Measurements from ENCODE around the gene MTMR2.

MTMR2 gene
- long read RNA-seq, full-length matches to known transcripts, result 169 of 229 reads
- long read RNA-seq, partial matches to known transcripts, result 8 of 229 reads
- long read RNA-seq, other reads (novel, unspliced or antisense), result 52 of 229 reads

DNA sequence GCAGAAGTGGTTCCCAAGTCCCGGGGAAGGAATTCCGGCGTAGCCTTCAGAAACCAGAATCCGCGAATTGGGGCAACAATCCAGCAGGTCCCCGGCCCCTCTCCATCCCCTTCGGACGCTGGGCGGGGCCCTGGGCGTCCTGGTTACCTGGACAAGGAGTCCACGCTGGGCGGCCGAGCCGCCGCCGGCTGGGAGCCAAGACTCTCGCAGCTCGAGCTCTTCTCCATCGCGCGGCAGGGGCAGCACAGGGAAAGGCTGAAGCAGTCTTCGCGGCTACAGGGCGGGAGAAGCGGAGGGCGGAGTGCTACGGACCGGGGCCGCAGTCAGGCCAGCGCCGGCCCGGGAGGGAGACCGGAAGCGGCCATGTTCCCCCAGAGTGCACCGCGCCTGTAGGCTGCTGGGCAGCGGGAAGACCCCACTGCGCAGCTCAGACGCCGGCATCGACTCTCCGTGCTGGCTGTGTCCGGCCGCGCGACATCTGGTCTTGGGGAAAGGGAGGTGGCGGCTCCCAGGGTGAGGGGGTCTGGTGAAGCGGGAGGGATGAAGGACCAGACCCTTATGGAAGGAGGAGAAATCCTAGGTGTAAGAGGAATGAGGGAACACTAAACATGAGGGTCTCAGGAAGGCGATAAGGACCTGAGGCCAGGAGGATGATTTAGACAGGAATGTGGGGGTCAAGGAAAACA lies at the start of gene MTMR2:
Gene MTMR2 (minus strand): TSS at position 380 of the 686 bp plus-strand sequence. CDS start 153 bp downstream, at position 227.
- Histone ChIP-seq H3K27me3 (ENCODE audit: insufficient read depth, poor library complexity, severe bottlenecking) (no peaks in the 10 kb centered on the region), H3K27ac (replicated peaks) (peak within 1 kb of the TSS; percentile 86), H3K4me3 (replicated peaks; ENCODE audit: insufficient read depth, low read length) (peak within 1 kb of the TSS; percentile 95)
- DNase-seq (ENCODE audit: low read depth in 1 of 2, low spot score in 1 of 2), result peak; percentile 21 to 54
- TF ChIP-seq, protein P1, sequence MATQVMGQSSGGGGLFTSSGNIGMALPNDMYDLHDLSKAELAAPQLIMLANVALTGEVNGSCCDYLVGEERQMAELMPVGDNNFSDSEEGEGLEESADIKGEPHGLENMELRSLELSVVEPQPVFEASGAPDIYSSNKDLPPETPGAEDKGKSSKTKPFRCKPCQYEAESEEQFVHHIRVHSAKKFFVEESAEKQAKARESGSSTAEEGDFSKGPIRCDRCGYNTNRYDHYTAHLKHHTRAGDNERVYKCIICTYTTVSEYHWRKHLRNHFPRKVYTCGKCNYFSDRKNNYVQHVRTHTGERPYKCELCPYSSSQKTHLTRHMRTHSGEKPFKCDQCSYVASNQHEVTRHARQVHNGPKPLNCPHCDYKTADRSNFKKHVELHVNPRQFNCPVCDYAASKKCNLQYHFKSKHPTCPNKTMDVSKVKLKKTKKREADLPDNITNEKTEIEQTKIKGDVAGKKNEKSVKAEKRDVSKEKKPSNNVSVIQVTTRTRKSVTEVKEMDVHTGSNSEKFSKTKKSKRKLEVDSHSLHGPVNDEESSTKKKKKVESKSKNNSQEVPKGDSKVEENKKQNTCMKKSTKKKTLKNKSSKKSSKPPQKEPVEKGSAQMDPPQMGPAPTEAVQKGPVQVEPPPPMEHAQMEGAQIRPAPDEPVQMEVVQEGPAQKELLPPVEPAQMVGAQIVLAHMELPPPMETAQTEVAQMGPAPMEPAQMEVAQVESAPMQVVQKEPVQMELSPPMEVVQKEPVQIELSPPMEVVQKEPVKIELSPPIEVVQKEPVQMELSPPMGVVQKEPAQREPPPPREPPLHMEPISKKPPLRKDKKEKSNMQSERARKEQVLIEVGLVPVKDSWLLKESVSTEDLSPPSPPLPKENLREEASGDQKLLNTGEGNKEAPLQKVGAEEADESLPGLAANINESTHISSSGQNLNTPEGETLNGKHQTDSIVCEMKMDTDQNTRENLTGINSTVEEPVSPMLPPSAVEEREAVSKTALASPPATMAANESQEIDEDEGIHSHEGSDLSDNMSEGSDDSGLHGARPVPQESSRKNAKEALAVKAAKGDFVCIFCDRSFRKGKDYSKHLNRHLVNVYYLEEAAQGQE (IDR thresholded peaks at IDR 0.05; ENCODE audit: insufficient replicate concordance, low read depth), result peak; percentile 54
- TF ChIP-seq, protein P2, sequence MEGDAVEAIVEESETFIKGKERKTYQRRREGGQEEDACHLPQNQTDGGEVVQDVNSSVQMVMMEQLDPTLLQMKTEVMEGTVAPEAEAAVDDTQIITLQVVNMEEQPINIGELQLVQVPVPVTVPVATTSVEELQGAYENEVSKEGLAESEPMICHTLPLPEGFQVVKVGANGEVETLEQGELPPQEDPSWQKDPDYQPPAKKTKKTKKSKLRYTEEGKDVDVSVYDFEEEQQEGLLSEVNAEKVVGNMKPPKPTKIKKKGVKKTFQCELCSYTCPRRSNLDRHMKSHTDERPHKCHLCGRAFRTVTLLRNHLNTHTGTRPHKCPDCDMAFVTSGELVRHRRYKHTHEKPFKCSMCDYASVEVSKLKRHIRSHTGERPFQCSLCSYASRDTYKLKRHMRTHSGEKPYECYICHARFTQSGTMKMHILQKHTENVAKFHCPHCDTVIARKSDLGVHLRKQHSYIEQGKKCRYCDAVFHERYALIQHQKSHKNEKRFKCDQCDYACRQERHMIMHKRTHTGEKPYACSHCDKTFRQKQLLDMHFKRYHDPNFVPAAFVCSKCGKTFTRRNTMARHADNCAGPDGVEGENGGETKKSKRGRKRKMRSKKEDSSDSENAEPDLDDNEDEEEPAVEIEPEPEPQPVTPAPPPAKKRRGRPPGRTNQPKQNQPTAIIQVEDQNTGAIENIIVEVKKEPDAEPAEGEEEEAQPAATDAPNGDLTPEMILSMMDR (IDR thresholded peaks at IDR 0.05; ENCODE audit: insufficient read depth, low read length), result no peak
- TF ChIP-seq GABPA (IDR thresholded peaks at IDR 0.05; ENCODE audit: low read depth) (peak; percentile 35; the same call in 1 of the 2 replicates), SPI1 (IDR thresholded peaks at IDR 0.05; ENCODE audit: borderline replicate concordance, low read depth) (no peak), POLR2AphosphoS5 (IDR thresholded peaks at IDR 0.05; ENCODE audit: low read depth) (peak; percentile 73)

DNA sequence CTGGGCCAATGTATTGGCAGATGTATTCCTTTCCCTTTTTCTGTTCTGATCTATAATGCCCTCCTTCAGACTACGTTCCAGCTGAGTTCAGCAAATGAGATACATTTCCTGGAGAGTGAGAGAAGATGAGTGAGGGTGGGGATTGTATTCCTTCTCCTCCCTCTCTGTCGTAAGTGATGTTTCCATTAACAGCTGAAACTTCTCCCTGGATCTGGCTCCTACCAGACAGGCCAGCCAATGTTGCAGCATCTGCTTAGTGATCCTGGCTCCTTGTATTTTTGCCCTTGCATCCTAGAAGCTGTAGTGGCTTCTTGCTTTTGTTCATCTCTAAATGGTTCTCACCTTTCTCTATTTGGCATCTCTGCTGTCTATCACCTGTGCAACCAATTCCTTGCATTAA lies 48.2 kb upstream of the MTMR2 start:
- TF ChIP-seq GABPA (IDR thresholded peaks at IDR 0.05; ENCODE audit: low read depth) (no peak), POLR2AphosphoS5 (IDR thresholded peaks at IDR 0.05; ENCODE audit: low read depth) (no peak)
- H3K27me3 ChIP-seq (ENCODE audit: insufficient read depth, poor library complexity, severe bottlenecking), result no peaks in the 10 kb centered on the region
- H3K4me3 ChIP-seq (replicated peaks; ENCODE audit: insufficient read depth, low read length), result no peak overlapping the region
- no peak for DNase-seq (ENCODE audit: low read depth in 1 of 2, low spot score in 1 of 2)
- no peak overlapping the region for H3K27ac ChIP-seq (replicated peaks)

DNA sequence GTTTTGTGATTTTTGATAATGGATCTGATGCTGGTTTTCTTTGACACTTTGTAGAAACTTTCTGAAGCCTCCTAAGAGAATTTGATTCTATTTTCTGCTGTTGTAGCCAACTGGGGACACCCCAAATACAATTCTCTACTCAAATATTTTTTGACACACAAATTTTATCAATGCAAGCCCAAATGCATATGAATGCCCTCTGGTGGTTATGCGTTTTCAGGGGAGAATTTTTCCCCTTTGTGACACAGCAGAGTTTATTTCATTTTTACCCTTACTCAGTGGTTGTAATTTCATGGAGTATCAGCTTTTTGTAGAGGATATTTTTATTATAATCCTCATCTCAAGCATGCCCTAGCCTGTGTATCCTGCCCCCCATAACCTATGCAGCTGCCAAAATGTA lies 44.7 kb upstream of the MTMR2 start:
- H3K27ac ChIP-seq (replicated peaks), result no peak overlapping the region
- no peak overlapping the region for H3K4me3 ChIP-seq (replicated peaks; ENCODE audit: insufficient read depth, low read length)
- no peak for TF ChIP-seq GABPA (IDR thresholded peaks at IDR 0.05; ENCODE audit: low read depth)
- TF ChIP-seq, protein P2 (IDR thresholded peaks at IDR 0.05; ENCODE audit: insufficient read depth, low read length), result peak; percentile 14
- H3K27me3 ChIP-seq (ENCODE audit: insufficient read depth, poor library complexity, severe bottlenecking), result no peaks in the 10 kb centered on the region
- DNase-seq (ENCODE audit: low read depth in 1 of 2, low spot score in 1 of 2), result no peak

DNA sequence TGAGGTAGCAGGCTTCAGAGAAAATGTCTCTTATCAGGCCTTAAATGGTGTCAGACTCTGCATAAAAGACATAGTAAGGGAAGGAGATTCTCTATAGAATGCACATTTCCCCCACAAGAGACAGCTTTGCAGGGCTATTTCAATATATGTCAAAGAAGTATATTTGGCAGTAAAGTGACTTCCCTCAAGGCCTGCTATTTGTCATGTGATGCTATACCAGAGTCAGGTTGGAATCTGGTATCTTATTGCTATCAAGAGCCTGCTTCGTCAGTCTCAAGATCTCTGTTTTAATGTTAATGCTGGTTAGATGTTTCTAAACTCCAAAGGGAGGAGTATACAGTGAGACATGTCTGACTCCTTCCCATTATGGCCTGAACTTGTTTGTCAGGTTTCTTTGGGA lies 40.4 kb upstream of the MTMR2 start:
- Histone ChIP-seq H3K27ac (replicated peaks) (no peak overlapping the region), H3K4me3 (replicated peaks; ENCODE audit: insufficient read depth, low read length) (no peak overlapping the region), H3K27me3 (ENCODE audit: insufficient read depth, poor library complexity, severe bottlenecking) (no peaks in the 10 kb centered on the region)
- DNase-seq (ENCODE audit: low read depth in 1 of 2, low spot score in 1 of 2), result no peak
- TF ChIP-seq POLR2AphosphoS5 (IDR thresholded peaks at IDR 0.05; ENCODE audit: low read depth), result no peak
- TF ChIP-seq, protein P1 (IDR thresholded peaks at IDR 0.05; ENCODE audit: insufficient replicate concordance, low read depth), result no peak
- TF ChIP-seq SPI1 (IDR thresholded peaks at IDR 0.05; ENCODE audit: borderline replicate concordance, low read depth), result no peak
- TF ChIP-seq, protein P2 (IDR thresholded peaks at IDR 0.05; ENCODE audit: insufficient read depth, low read length), result no peak
- no peak for TF ChIP-seq GABPA (IDR thresholded peaks at IDR 0.05; ENCODE audit: low read depth)
